DMS 273 (cell line): ENCODE results near the gene COX6A2.
"Not testable (repeated sequence)": the region's sequence is repeated elsewhere in the genome, so short reads cannot be mapped to it uniquely, and the experiment has no call there.

Experiments used
- DNase-seq: peaks from one replicate; lab custom pipeline; 2025; ENCODE audit not compliant: unreplicated experiment; lab: John Stamatoyannopoulos, UW

COX6A2 gene

DNA sequence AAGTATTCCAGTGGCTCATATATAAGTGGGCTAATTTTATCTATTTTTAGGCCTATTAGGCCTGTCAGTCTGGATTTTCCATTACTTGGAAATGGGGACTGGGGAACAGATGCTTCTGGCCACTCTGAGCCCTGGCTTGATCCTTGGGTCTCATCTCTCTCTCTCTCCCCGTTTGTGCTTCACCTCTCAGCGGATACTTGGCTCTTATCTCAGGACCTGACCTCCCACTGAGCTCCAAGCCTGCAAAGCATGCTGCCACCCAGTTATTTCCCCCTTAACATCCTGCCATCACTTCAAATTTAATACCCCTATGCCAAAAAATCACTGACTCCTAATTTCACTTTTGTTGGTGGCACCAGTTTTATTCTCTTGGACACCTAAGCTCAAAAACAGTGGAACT, 10.3 kb upstream of the COX6A2 start:
- no peak for DNase-seq

DNA sequence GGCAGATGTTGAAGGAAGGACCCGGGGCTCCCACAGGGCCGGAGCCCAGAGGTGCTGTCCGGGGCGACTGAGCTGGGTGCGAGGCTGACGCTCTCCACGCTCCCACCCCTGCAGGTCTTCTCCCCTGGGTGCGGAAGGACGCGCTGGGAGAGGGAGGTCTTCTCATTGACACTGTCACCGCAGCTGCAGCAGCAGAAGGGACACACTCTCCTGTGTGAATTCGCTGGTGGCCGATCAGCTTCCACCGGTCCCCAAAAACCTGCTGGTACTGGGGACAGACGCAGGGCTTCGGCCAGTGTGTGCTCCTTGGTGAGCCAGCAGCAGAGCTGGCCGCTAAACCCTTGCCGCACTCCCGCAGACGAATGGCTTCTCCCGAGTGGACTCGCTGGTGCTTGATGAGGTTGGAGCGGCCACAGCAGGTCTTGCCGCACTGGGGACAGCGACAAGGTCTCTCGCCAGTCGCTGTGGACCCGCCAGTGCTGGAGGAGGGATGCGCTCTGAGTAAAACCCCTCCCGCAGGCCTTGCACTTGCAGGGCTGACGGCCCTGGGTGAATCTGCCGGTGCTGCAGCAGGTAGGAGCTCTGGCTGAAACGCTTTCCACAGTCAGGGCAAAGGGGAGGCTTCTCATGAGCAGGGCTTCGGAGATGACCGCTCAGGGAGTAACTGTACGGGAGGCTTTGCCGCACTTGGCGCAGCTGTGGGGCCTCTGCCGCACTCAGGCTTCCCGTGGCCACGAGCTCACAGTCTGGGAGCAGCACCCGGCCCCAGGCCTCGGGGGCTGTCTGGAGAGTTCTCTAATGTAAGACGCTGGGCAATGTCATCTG, 8.3 kb upstream of the COX6A2 start:
- DNase-seq: no peak

DNA sequence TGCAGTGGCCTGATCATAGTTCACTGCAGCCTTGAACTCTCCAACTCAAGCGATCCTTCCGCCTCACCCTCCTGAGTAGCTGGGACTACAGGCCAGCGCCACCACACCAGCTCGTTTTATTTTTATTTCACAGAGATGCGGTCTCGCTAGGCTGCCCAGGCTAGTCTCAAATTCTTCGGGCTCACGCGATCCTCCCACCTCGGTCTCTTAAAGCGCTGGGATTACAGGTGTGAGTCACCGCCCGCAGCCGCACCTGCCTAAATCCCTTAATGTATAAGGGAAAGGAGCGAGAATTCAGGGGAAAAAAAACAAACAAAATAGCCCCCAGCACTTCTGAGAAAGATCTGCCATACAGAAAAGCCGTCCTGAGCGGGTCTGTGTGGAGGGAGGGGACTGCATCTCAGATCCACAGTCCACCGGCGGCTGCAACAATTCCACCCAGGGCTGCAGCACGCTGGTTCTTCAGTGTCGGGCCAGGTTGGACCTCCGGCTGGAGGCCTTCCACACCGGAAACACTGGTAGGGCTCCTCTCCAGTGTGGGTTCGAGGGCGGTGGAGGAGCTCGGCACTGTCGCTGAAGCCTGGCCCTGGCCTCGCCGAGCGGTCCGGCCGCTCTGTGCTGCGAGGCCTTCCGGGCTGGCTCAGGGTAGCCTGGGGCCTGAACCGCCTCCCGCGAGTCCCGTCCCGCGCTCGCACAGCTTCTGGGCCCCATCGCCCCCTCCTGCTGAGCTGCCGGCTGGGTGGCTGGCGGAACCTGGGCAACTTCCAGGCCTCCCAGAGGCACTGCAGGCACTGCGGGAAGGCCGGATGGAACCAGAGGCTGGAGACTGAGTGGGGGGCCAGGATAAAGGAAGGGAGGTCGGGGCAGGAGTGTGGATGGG, 7.4 kb upstream of the COX6A2 start:
- no peak for DNase-seq

DNA sequence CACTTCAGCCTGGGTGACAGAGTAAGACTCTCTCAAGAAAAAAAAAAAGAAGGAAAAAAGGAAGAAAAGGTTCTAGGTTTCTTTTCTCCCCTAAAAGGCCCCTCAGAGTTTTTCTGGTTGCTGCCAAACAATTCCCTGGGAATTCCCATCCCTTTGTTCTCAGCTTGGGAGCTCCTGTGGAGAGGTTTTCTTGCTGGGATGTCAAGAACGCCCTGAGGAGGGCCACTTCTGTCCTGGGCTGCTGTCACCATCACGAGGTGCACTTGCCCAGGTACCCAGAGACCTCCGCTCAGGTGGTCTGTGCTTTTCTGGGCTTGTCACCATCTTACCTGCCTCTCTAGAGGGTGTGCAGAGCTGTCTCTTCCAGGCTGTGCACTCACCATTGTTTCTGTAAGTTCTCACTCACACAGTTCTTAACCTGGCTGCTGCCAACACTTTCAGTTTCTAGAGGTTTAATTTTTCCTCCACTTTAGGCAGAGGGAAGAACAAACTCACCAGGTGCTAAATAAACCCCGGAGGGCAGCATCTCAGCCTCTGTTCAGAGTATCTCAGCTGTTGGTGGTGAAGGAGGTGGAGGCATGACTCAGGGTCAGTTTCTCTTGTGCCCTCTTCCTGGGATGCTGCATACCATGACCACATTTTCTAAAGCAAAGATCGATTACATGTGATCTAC, 2.4 kb upstream of the COX6A2 start:
- no peak for DNase-seq

GRCh38 chr16:31429796-31430195, 1.6 kb upstream of the COX6A2 start:
- DNase-seq: no peak

DNA sequence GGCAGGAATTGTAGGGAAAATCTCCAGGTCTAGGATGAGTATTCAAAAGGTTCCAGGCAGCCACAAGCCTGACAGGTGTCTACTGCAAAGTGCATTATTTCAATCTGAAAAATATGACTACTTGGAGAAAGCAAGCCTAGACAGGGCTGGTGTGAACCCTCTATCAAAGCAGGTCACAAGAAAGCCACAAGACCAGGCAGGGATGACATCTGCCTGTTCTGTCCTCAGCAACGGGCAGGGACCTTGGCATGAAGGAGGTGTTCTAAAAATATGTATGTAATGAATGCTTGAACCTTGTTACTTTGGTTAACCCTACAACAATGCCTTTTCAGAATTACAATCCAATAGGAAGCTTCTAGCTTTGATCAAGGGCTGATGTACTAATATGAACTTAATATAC, 1.2 kb upstream of the COX6A2 start:
- no peak for DNase-seq

DNA sequence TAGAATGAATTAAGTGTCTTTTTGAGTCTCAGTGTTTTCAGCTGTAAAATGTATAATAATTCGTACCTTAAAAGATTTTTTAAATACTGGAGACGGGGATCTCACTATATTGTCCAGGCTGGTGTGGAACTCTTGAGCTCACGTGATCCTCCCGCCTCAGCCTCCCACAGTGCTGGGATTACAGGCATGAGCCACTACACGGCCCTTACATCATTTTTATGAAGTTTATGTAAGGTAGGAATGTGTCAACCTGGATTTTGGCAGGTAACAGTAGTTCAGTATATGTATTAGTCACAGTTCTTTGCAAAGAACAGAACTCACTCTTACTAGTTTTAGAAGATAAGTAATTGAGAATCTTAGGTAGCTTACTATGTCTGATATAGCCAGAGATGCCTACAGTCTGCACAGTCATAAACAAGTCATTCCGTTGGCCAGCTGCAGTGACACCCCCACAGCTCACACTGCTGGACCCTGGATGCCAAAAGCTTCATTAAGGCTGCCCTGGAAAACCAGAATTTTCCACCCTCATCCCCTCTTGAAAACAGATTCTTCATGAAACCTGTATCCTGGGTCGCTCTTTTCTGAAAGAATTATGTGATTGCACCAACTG, 583 bp upstream of the COX6A2 start:
- no peak for DNase-seq

- DNase-seq: peak; percentile 79
Measured at GRCh38 chr16:31427441-31428278, 500 bp downstream of the COX6A2 start.

DNA sequence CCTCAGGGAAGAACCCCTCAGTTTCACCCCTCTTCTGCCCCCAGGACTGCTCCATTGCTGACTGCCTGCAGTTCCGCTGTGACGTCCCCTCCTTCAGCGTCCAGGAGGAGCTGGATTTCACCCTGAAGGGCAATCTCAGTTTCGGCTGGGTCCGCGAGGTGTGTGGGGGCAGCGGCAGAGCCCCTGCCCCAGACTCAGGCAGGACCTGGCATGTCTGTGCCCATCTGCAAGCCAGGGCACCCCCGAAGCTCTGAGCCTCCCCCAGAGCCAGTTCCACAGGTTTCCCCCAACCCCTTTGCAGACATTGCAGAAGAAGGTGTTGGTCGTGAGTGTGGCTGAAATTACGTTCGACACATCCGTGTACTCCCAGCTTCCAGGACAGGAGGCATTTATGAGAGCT, 4.4 kb downstream of the COX6A2 start:
- DNase-seq: no peak

GRCh38 chr16:31423241-31423640, 4.9 kb downstream of the COX6A2 start:
- DNase-seq: no peak

GRCh38 chr16:31421587-31421986, 6.6 kb downstream of the COX6A2 start:
- no peak for DNase-seq

- DNase-seq: no peak
Measured at GRCh38 chr16:31420037-31420436, 8.1 kb downstream of the COX6A2 start.

DNA sequence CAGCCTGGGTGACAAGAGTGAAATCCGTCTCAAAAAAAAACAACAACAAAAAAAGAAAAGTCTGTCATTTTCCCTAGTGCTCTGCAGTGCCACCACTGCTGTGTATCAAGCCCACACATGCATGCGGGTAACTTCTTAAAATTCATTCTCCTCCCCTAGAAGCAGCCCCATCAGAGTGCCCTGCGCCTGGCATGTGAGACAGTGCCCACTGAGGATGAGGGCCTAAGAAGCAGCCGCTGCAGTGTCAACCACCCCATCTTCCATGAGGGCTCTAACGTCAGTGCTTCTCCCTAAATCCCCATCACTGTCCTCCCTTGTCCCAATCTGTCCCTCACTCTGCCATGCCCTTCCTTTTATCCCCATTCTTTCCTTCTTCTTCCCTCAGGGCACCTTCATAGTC, 10.2 kb downstream of the COX6A2 start:
- DNase-seq: no peak

DNA sequence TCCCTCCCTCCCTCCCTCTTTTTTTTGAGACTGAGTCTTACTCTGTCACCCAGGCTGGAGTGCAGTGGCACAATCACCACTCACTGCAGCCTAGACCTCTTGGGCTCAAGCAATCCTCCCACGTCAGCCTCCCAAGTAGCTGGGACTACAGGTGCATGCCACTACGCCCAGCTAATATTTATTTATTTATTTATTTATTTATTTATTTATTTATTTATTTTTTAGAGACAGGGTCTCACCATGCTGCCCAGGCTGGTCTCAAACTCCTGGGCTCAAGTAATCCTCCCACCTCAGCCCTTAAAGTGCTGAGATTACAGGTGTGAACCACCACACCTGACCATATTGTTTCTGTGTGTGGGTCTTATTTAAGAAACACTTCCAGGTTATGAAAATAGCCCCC, 11.1 kb downstream of the COX6A2 start:
- DNase-seq: not testable (repeated sequence)

DNA sequence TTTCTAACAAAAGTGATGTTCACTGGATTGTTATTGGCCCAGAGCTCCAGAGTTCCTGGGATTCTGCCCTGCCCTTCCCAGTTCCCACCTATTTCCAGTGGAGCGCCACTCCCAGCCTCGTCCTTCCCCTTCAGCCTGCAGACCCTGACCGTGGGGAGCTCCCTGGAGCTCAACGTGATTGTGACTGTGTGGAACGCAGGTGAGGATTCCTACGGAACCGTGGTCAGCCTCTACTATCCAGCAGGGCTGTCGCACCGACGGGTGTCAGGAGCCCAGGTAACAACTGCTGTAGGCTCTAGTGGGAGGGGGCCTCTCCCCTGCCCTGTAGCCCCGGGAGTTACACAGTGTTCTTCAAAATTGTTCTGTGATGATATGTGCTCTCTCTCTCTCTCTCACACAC, 11.8 kb downstream of the COX6A2 start:
- DNase-seq: no peak

- DNase-seq: no peak
Measured at GRCh38 chr16:31414706-31415105, 13.5 kb downstream of the COX6A2 start.

DNA sequence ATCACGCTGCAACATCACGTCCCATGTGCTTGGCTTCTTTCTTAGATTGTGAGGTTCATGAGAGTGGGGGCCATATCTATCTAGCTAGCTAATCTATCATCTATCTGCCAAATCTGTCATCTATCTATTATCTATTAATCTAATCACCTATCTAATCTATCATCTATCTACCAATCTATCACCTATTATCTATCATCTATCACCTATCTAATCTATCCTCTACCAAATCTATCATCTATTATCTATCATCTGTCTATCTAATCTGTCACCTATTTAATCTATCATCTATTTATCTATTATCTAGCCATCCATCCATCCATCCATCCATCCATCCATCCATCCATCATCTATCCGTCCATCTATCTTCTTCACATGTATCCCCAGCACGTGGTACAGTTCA, 14.2 kb downstream of the COX6A2 start:
- no peak for DNase-seq

- no peak for DNase-seq
Measured at GRCh38 chr16:31413381-31413780, 14.8 kb downstream of the COX6A2 start.

- DNase-seq: no peak
Measured at GRCh38 chr16:31412750-31413149, 15.4 kb downstream of the COX6A2 start.
